A549 (cell line): Measurements from ENCODE around the gene RPL3. TPM values are rescaled to one million over a fixed set of nuclear protein-coding genes. Genes with fewer than 3 reads are reported as not detected.

Source experiments
- ATAC-seq, 2 experiments: fragments of 200-7000 bp in 1 of 2; fragments of >200 bp in 1 of 2; cut with Nextera tagmentation in 1 of 2; cut with Tn5 transposase in 1 of 2; 3 replicates each; pipeline versions ENCODE4 v1.8.0 to v1.9.1; 2018 to 2020; ENCODE audit warnings: mild to moderate bottlenecking in 1 of 2, moderate library complexity in 1 of 2
- CTCF ChIA-PET: fragments of 300-600 bp; sonication (Branson Sonifier 250); formaldehyde crosslinking; extraction: SDS; loops from one replicate; lab custom pipeline; 2021; ENCODE audit warnings: antibody characterized with exemption, inconsistent platforms; lab: Yijun Ruan, JAX
- POLR2A ChIA-PET: fragments of 350-600 bp; formaldehyde crosslinking; extraction: SDS; loops from one replicate; lab custom pipeline; 2021; ENCODE audit warnings: antibody characterized with exemption, inconsistent platforms; lab: Yijun Ruan, JAX
- DNase-seq, 2 experiments: peaks; one replicate each; pipeline versions ENCODE4 v3.0.0 to v3.0.0-alpha.2; 2011 to 2016; ENCODE audit warnings: low read depth in 1 of 2, low spot score in 1 of 2
- FAIRE-seq: peaks from 2 replicates; lab custom pipeline; 2011; peaks lifted over from hg19 to GRCh38; lab: Jason Lieb, UNC
- H3K27ac ChIP-seq, 2 experiments: fragments of >200 bp; sonication (Bioruptor Twin); formaldehyde crosslinking; 3 replicates each; pipeline ENCODE4 v1.5.1; 2016 to 2017
- H3K4me1 ChIP-seq: fragments of >200 bp; sonication (Bioruptor Twin); formaldehyde crosslinking; 3 replicates; pipeline ENCODE4 v1.6.1; 2016
- H3K4me2 ChIP-seq: fragments of >200 bp; sonication (Bioruptor Twin); formaldehyde crosslinking; 3 replicates; pipeline ENCODE4 v1.6.1; 2016
- H3K4me3 ChIP-seq: fragments of >200 bp; sonication (Bioruptor Twin); formaldehyde crosslinking; 3 replicates; pipeline ENCODE4 v1.5.1; 2016
- H3K9me3 ChIP-seq: fragments of >200 bp; sonication (Bioruptor Twin); formaldehyde crosslinking; 3 replicates; pipeline ENCODE4 v1.6.1; 2016
- CBX2 ChIP-seq: fragments of 200-600 bp; sonication (generic); IDR thresholded peaks from 2 replicates; pipeline ENCODE4 v1.6.1; 2016; ENCODE audit warnings: low read depth, mild to moderate bottlenecking, borderline replicate concordance
- CBX8 ChIP-seq: fragments of 200-600 bp; sonication (generic); IDR thresholded peaks from 2 replicates; pipeline ENCODE4 v1.6.1; 2016
- CHD4 ChIP-seq: fragments of 200-600 bp; sonication (generic); IDR thresholded peaks from 2 replicates; pipeline ENCODE4 v1.6.1; 2016; ENCODE audit warnings: antibody characterized with exemption, mild to moderate bottlenecking, borderline replicate concordance
- EHMT2 ChIP-seq: fragments of 200-600 bp; sonication (generic); IDR thresholded peaks from 2 replicates; pipeline ENCODE4 v1.6.1; 2016; ENCODE audit warnings: antibody characterized with exemption, low read depth, mild to moderate bottlenecking, moderate library complexity
- EP300 ChIP-seq, 2 experiments: fragments of >200 bp; sonication (Bioruptor Twin); formaldehyde crosslinking; IDR thresholded peaks; 2 replicates in 1 of 2; 3 replicates in 1 of 2; pipeline ENCODE4 v1.6.1; 2016 to 2017
- GATA3 ChIP-seq: IDR thresholded peaks from 2 replicates; pipeline ENCODE4 v1.6.1; 2012; ENCODE audit warnings: borderline replicate concordance
- HDAC2 ChIP-seq: fragments of 200-600 bp; sonication (generic); IDR thresholded peaks from 2 replicates; pipeline ENCODE4 v1.6.1; 2016
- HES2 ChIP-seq: fragments of >200 bp; sonication (Bioruptor Twin); formaldehyde crosslinking; IDR thresholded peaks from 2 replicates; pipeline ENCODE4 v1.6.1; 2016
- MAX ChIP-seq: IDR thresholded peaks from 2 replicates; pipeline ENCODE4 v1.6.1; 2012
- MYC ChIP-seq: IDR thresholded peaks from 2 replicates; pipeline ENCODE4 v1.6.1; 2012; ENCODE audit warnings: mild to moderate bottlenecking, inconsistent platforms, low read length, improper control_type of control experiment, borderline replicate concordance
- NR3C1 ChIP-seq: fragments of >200 bp; sonication (Bioruptor Twin); formaldehyde crosslinking; IDR thresholded peaks from 3 replicates; pipeline ENCODE4 v1.6.1; 2017
- PBX3 ChIP-seq: IDR thresholded peaks from 2 replicates; pipeline ENCODE4 v1.6.1; 2012
- PHF8 ChIP-seq: fragments of 200-600 bp; sonication (generic); IDR thresholded peaks from 2 replicates; pipeline ENCODE4 v1.6.1; 2016; ENCODE audit warnings: low read depth, mild to moderate bottlenecking, antibody characterized with exemption, moderate library complexity, borderline replicate concordance
- RCOR1 ChIP-seq: fragments of 150-350 bp; IDR thresholded peaks from 2 replicates; pipeline ENCODE4 v1.6.1; 2014; ENCODE audit warnings: antibody characterized with exemption, low read length, low read depth
- RFX5 ChIP-seq: fragments of 450-650 bp; IDR thresholded peaks from 2 replicates; pipeline ENCODE4 v1.7.1; 2014; ENCODE audit warnings: antibody characterized with exemption, mild to moderate bottlenecking, moderate library complexity
- RNF2 ChIP-seq: fragments of 200-600 bp; sonication (generic); IDR thresholded peaks from 2 replicates; pipeline ENCODE4 v1.6.1; 2016; ENCODE audit warnings: low read depth, mild to moderate bottlenecking, antibody characterized with exemption, moderate library complexity, borderline replicate concordance
- SMC3 ChIP-seq: fragments of >200 bp; sonication (Bioruptor Twin); formaldehyde crosslinking; IDR thresholded peaks from 3 replicates; pipeline ENCODE4 v1.6.1; 2018; ENCODE audit warnings: inconsistent platforms
- SREBF2 ChIP-seq: fragments of 450-650 bp; IDR thresholded peaks from 2 replicates; pipeline ENCODE4 v1.6.1; 2014; ENCODE audit warnings: mild to moderate bottlenecking, moderate library complexity
- TFCP2L1 ChIP-seq: fragments of 250-450 bp; sonication (Bioruptor Pico); IDR thresholded peaks from 2 replicates; pipeline ENCODE4 v1.5.0; 2021; ENCODE audit warnings: mild to moderate bottlenecking
- ZFP36 ChIP-seq: fragments of 450-650 bp; IDR thresholded peaks from 2 replicates; pipeline ENCODE4 v1.6.1; 2014; ENCODE audit warnings: borderline replicate concordance; ENCODE audit not compliant: partially characterized antibody
- ZSCAN20 ChIP-seq: fragments of 250-450 bp; sonication (Bioruptor Pico); IDR thresholded peaks from 2 replicates; pipeline ENCODE4 v1.8.0; 2022; ENCODE audit warnings: mild to moderate bottlenecking, moderate library complexity
- WGBS: methylation state at CpG from one replicate; pipeline ENCODE4 v1.1.6; 2017; ENCODE audit errors: missing lambda C conversion rate; 5-methylcytosine and 5-hydroxymethylcytosine counted together
- polyA plus RNA-seq, 4 experiments: library from polyadenylated mRNA; depleted of rRNA in 3 of 4; stranded (reverse); fragments of >200 nt; fragmentation: RNase III in 1 of 4; extraction: RNeasy Plus Mini Kit Qiagen cat#74134 plus additional on column Dnase treatment in 1 of 4; gene quantifications; 2 replicates in 3 of 4; 3 replicates in 1 of 4; pipeline ENCODE4 v1.2.3, GENCODE V29; 2011 to 2017

Gene RPL3
- polyA plus RNA-seq, 2 of the 4 experiments (the other 2 are of a cell fraction), result 1,921 to 1,965 TPM

- no peak for DNase-seq
- CTCF ChIA-PET, result interaction anchor here (0.6 kb wide), 1 partner anchor 18 kb away, joined by 3 read pairs; no protein-coding TSS in a partner anchor
- H3K4me1 ChIP-seq, result no peaks in the 10 kb centered on the region
- no peak overlapping the region for H3K4me2 ChIP-seq
- peak overlapping the region in 1 of 2 experiments; percentile 27; a peak in 1 of 6 replicates for H3K27ac ChIP-seq
- no peak overlapping the region for H3K4me3 ChIP-seq
- no peak for FAIRE-seq
- peaks cover 4% of the 10 kb centered on the region; the same call in 1 of the 3 replicates for H3K9me3 ChIP-seq
- TF ChIP-seq CBX8, result no peak
- TF ChIP-seq PHF8, result no peak
- no peak for TF ChIP-seq SMC3
- TF ChIP-seq RNF2, result no peak
- no peak for TF ChIP-seq RFX5
- no peak for TF ChIP-seq PBX3
- no peak for TF ChIP-seq ZFP36
- POLR2A ChIA-PET, result interaction anchor here (0.6 kb wide), 1 partner anchor 13 kb away, joined by 5 read pairs; no protein-coding TSS in a partner anchor
- no peak for ATAC-seq
- WGBS, result 81% methylated on average over 10 of the region's 12 CpGs
Measured at GRCh38 chr22:39266398-39267030, 52.9 kb downstream of the RPL3 start.

- ChIA-PET POLR2A (no interaction called here), CTCF (interaction anchor here (0.7 to 1.5 kb wide), 2 partner anchors 10 to 12 kb away, joined by 3 read pairs; no protein-coding TSS in a partner anchor)
- 81% methylated on average over 18 of the region's 23 CpGs for WGBS
- Histone ChIP-seq H3K27ac (no peak overlapping the region), H3K4me3 (no peak overlapping the region), H3K4me1 (no peaks in the 10 kb centered on the region), H3K4me2 (no peak overlapping the region), H3K9me3 (peaks cover 8% of the 10 kb centered on the region; the same call in 1 of the 3 replicates)
- no peak for FAIRE-seq
- DNase-seq, result no peak
- TF ChIP-seq EHMT2 (no peak), MAX (no peak), EP300 (IDR thresholded peaks at IDR 0.05) (no peak), CBX2 (no peak), CHD4 (no peak), TFCP2L1 (CRISPR knock-in tag) (no peak), SREBF2 (no peak), NR3C1 (no peak), RCOR1 (no peak), HDAC2 (no peak)
- ATAC-seq, result no peak
Measured at GRCh38 chr22:39265143-39265886, 54.1 kb downstream of the RPL3 start.

- TF ChIP-seq GATA3 (no peak), HES2 (no peak), MYC (no peak), ZSCAN20 (CRISPR knock-in tag) (no peak)
- H3K9me3 ChIP-seq, result peaks cover 8% of the 10 kb centered on the region; the same call in 1 of the 3 replicates
- no peak overlapping the region for H3K4me3 ChIP-seq
- 0 out of 3 replicates have a peak, but pooled peaks cover under 1% of the 10 kb centered on the region for H3K4me1 ChIP-seq
- WGBS, result 78% methylated on average over 13 of the region's 13 CpGs
- POLR2A ChIA-PET, result no interaction called here
- CTCF ChIA-PET, result interaction anchor here (0.7 to 1.5 kb wide), 4 partner anchors 9 to 26 kb away, joined by 3 to 4 read pairs (median 3); no protein-coding TSS in a partner anchor
- H3K27ac ChIP-seq, result no peak overlapping the region
- H3K4me2 ChIP-seq, result no peak overlapping the region
- no peak for ATAC-seq
- FAIRE-seq, result no peak
- no peak for DNase-seq
Measured at GRCh38 chr22:39264349-39265038, 54.9 kb downstream of the RPL3 start.
